ENCODE data around the gene PTPRN2.

- TF ChIP-seq, protein P1, sequence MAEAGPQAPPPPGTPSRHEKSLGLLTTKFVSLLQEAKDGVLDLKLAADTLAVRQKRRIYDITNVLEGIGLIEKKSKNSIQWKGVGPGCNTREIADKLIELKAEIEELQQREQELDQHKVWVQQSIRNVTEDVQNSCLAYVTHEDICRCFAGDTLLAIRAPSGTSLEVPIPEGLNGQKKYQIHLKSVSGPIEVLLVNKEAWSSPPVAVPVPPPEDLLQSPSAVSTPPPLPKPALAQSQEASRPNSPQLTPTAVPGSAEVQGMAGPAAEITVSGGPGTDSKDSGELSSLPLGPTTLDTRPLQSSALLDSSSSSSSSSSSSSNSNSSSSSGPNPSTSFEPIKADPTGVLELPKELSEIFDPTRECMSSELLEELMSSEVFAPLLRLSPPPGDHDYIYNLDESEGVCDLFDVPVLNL (CRISPR knock-in tag; IDR thresholded peaks at IDR 0.05; ENCODE audit: low read depth) = no peak
- no peak for TF ChIP-seq POLR2A (conservative IDR thresholded peaks at IDR 0.05)
- no peak for TF ChIP-seq HCFC1 (IDR thresholded peaks at IDR 0.05; ENCODE audit: low read depth, low read length)
- TF ChIP-seq ZZZ3 (IDR thresholded peaks at IDR 0.05) = no peak
- TF ChIP-seq RCOR1 (IDR thresholded peaks at IDR 0.05; ENCODE audit: borderline replicate concordance in 1 of 2, low read depth in 2 of 2, low read length in 2 of 2) = no peak
- TF ChIP-seq, protein P2, sequence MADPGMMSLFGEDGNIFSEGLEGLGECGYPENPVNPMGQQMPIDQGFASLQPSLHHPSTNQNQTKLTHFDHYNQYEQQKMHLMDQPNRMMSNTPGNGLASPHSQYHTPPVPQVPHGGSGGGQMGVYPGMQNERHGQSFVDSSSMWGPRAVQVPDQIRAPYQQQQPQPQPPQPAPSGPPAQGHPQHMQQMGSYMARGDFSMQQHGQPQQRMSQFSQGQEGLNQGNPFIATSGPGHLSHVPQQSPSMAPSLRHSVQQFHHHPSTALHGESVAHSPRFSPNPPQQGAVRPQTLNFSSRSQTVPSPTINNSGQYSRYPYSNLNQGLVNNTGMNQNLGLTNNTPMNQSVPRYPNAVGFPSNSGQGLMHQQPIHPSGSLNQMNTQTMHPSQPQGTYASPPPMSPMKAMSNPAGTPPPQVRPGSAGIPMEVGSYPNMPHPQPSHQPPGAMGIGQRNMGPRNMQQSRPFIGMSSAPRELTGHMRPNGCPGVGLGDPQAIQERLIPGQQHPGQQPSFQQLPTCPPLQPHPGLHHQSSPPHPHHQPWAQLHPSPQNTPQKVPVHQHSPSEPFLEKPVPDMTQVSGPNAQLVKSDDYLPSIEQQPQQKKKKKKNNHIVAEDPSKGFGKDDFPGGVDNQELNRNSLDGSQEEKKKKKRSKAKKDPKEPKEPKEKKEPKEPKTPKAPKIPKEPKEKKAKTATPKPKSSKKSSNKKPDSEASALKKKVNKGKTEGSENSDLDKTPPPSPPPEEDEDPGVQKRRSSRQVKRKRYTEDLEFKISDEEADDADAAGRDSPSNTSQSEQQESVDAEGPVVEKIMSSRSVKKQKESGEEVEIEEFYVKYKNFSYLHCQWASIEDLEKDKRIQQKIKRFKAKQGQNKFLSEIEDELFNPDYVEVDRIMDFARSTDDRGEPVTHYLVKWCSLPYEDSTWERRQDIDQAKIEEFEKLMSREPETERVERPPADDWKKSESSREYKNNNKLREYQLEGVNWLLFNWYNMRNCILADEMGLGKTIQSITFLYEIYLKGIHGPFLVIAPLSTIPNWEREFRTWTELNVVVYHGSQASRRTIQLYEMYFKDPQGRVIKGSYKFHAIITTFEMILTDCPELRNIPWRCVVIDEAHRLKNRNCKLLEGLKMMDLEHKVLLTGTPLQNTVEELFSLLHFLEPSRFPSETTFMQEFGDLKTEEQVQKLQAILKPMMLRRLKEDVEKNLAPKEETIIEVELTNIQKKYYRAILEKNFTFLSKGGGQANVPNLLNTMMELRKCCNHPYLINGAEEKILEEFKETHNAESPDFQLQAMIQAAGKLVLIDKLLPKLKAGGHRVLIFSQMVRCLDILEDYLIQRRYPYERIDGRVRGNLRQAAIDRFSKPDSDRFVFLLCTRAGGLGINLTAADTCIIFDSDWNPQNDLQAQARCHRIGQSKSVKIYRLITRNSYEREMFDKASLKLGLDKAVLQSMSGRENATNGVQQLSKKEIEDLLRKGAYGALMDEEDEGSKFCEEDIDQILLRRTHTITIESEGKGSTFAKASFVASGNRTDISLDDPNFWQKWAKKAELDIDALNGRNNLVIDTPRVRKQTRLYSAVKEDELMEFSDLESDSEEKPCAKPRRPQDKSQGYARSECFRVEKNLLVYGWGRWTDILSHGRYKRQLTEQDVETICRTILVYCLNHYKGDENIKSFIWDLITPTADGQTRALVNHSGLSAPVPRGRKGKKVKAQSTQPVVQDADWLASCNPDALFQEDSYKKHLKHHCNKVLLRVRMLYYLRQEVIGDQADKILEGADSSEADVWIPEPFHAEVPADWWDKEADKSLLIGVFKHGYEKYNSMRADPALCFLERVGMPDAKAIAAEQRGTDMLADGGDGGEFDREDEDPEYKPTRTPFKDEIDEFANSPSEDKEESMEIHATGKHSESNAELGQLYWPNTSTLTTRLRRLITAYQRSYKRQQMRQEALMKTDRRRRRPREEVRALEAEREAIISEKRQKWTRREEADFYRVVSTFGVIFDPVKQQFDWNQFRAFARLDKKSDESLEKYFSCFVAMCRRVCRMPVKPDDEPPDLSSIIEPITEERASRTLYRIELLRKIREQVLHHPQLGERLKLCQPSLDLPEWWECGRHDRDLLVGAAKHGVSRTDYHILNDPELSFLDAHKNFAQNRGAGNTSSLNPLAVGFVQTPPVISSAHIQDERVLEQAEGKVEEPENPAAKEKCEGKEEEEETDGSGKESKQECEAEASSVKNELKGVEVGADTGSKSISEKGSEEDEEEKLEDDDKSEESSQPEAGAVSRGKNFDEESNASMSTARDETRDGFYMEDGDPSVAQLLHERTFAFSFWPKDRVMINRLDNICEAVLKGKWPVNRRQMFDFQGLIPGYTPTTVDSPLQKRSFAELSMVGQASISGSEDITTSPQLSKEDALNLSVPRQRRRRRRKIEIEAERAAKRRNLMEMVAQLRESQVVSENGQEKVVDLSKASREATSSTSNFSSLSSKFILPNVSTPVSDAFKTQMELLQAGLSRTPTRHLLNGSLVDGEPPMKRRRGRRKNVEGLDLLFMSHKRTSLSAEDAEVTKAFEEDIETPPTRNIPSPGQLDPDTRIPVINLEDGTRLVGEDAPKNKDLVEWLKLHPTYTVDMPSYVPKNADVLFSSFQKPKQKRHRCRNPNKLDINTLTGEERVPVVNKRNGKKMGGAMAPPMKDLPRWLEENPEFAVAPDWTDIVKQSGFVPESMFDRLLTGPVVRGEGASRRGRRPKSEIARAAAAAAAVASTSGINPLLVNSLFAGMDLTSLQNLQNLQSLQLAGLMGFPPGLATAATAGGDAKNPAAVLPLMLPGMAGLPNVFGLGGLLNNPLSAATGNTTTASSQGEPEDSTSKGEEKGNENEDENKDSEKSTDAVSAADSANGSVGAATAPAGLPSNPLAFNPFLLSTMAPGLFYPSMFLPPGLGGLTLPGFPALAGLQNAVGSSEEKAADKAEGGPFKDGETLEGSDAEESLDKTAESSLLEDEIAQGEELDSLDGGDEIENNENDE (IDR thresholded peaks at IDR 0.05; ENCODE audit: low read depth, low read length) = no peak
- TF ChIP-seq SPI1 (IDR thresholded peaks at IDR 0.05; ENCODE audit: borderline replicate concordance, low read depth, low read length) = no peak
- TF ChIP-seq MYNN (IDR thresholded peaks at IDR 0.05) = no peak
- no peak for TF ChIP-seq MYNN (CRISPR knock-in tag; IDR thresholded peaks at IDR 0.05)
Observed at GRCh38 chr7:157627646-157628045, 960.0 kb downstream of the PTPRN2 start.
